ENCODE data around the gene ACOXL. TPM values are rescaled to one million over a fixed set of nuclear protein-coding genes. Genes with fewer than 3 reads are reported as not detected.

The ACOXL gene
- total and polyA plus RNA-seq, 2 of the 8 experiments (the other 6 are each of a cell fraction or from before 2014, with no cell fraction given): 11.4 to 20.6 TPM

- TF ChIP-seq, protein P1, sequence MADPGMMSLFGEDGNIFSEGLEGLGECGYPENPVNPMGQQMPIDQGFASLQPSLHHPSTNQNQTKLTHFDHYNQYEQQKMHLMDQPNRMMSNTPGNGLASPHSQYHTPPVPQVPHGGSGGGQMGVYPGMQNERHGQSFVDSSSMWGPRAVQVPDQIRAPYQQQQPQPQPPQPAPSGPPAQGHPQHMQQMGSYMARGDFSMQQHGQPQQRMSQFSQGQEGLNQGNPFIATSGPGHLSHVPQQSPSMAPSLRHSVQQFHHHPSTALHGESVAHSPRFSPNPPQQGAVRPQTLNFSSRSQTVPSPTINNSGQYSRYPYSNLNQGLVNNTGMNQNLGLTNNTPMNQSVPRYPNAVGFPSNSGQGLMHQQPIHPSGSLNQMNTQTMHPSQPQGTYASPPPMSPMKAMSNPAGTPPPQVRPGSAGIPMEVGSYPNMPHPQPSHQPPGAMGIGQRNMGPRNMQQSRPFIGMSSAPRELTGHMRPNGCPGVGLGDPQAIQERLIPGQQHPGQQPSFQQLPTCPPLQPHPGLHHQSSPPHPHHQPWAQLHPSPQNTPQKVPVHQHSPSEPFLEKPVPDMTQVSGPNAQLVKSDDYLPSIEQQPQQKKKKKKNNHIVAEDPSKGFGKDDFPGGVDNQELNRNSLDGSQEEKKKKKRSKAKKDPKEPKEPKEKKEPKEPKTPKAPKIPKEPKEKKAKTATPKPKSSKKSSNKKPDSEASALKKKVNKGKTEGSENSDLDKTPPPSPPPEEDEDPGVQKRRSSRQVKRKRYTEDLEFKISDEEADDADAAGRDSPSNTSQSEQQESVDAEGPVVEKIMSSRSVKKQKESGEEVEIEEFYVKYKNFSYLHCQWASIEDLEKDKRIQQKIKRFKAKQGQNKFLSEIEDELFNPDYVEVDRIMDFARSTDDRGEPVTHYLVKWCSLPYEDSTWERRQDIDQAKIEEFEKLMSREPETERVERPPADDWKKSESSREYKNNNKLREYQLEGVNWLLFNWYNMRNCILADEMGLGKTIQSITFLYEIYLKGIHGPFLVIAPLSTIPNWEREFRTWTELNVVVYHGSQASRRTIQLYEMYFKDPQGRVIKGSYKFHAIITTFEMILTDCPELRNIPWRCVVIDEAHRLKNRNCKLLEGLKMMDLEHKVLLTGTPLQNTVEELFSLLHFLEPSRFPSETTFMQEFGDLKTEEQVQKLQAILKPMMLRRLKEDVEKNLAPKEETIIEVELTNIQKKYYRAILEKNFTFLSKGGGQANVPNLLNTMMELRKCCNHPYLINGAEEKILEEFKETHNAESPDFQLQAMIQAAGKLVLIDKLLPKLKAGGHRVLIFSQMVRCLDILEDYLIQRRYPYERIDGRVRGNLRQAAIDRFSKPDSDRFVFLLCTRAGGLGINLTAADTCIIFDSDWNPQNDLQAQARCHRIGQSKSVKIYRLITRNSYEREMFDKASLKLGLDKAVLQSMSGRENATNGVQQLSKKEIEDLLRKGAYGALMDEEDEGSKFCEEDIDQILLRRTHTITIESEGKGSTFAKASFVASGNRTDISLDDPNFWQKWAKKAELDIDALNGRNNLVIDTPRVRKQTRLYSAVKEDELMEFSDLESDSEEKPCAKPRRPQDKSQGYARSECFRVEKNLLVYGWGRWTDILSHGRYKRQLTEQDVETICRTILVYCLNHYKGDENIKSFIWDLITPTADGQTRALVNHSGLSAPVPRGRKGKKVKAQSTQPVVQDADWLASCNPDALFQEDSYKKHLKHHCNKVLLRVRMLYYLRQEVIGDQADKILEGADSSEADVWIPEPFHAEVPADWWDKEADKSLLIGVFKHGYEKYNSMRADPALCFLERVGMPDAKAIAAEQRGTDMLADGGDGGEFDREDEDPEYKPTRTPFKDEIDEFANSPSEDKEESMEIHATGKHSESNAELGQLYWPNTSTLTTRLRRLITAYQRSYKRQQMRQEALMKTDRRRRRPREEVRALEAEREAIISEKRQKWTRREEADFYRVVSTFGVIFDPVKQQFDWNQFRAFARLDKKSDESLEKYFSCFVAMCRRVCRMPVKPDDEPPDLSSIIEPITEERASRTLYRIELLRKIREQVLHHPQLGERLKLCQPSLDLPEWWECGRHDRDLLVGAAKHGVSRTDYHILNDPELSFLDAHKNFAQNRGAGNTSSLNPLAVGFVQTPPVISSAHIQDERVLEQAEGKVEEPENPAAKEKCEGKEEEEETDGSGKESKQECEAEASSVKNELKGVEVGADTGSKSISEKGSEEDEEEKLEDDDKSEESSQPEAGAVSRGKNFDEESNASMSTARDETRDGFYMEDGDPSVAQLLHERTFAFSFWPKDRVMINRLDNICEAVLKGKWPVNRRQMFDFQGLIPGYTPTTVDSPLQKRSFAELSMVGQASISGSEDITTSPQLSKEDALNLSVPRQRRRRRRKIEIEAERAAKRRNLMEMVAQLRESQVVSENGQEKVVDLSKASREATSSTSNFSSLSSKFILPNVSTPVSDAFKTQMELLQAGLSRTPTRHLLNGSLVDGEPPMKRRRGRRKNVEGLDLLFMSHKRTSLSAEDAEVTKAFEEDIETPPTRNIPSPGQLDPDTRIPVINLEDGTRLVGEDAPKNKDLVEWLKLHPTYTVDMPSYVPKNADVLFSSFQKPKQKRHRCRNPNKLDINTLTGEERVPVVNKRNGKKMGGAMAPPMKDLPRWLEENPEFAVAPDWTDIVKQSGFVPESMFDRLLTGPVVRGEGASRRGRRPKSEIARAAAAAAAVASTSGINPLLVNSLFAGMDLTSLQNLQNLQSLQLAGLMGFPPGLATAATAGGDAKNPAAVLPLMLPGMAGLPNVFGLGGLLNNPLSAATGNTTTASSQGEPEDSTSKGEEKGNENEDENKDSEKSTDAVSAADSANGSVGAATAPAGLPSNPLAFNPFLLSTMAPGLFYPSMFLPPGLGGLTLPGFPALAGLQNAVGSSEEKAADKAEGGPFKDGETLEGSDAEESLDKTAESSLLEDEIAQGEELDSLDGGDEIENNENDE (IDR thresholded peaks at IDR 0.05; ENCODE audit: insufficient replicate concordance, low read length): no peak
Observed at GRCh38 chr2:110946902-110947301, 214.5 kb downstream of the ACOXL start (continued).
